Parietal lobe (tissue), 2 donors: ENCODE measurements around the gene HAGHL. TPM values are rescaled to one million over a fixed set of nuclear protein-coding genes. Genes with fewer than 3 reads are reported as not detected.

Source experiments
- small RNA-seq: library from RNA; depleted of rRNA; stranded (forward); fragments of <200 nt; gene quantifications from one replicate; pipeline ENCODE3, GENCODE V24; 2014; ENCODE audit warnings: low replicate concordance
- total RNA-seq: library from RNA; depleted of rRNA; stranded (reverse); fragments of >200 nt; gene quantifications from one replicate; pipeline ENCODE4 v1.2.3, GENCODE V29; 2014

The HAGHL gene, protein sequence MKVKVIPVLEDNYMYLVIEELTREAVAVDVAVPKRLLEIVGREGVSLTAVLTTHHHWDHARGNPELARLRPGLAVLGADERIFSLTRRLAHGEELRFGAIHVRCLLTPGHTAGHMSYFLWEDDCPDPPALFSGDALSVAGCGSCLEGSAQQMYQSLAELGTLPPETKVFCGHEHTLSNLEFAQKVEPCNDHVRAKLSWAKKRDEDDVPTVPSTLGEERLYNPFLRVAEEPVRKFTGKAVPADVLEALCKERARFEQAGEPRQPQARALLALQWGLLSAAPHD
- 10.6 TPM for total RNA-seq

GRCh38 chr16:726438-727290 lies at the start of gene HAGHL, which contains the start of gene CCDC78:
Gene HAGHL, plus strand, starts transcription at chr16:727106. Its CDS starts 404 bp downstream, at chr16:727510.
Gene CCDC78, minus strand, starts transcription at chr16:726443. Its CDS starts 76 bp downstream, at chr16:726367.

GRCh38 chr16:679814-680624 lies 46.9 kb upstream of the HAGHL start, which contains the start of gene STUB1:
Gene STUB1, plus strand, starts transcription at chr16:680410. Its CDS starts 116 bp downstream, at chr16:680526.

DNA sequence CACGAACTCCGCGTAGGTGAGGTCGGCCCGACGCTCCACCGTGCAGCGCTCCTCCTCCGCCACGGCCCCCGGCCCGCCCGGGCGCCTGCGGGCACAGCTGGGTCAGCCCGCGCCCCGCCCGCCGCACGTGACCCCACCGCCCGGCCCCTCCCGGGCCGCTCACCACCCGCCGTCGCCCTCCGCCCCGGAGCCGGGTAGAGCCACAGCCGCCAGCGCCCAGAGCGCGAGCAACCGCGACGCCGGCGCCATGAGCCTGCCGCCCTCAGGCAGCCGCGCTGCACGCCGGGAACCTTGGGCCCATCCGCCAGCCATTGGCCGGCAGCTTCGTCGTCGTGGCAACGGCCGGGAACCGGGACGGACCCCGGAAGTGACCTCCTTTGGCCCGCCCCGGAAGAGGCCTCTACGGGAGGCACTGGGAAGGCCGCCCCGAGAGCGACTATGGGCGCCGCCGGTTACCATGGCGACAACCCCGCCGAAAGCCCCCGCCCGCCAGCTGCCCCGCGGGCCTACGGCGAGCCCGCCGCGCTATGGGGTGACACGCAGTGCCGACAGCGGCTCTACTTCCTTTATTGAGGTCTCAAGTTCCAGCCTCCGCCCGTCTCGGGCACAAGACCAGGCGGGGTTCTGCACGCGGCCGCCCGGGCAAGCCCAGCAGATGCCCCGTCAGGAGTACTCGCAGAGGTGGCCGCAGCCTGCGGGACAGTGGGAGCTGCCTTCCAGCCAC lies 42.7 kb upstream of the HAGHL start, which contains the start of gene JMJD8:
JMJD8 (minus strand) TSS at position 264 of the 724 bp plus-strand sequence; CDS start at position 249, 15 bp downstream.

DNA sequence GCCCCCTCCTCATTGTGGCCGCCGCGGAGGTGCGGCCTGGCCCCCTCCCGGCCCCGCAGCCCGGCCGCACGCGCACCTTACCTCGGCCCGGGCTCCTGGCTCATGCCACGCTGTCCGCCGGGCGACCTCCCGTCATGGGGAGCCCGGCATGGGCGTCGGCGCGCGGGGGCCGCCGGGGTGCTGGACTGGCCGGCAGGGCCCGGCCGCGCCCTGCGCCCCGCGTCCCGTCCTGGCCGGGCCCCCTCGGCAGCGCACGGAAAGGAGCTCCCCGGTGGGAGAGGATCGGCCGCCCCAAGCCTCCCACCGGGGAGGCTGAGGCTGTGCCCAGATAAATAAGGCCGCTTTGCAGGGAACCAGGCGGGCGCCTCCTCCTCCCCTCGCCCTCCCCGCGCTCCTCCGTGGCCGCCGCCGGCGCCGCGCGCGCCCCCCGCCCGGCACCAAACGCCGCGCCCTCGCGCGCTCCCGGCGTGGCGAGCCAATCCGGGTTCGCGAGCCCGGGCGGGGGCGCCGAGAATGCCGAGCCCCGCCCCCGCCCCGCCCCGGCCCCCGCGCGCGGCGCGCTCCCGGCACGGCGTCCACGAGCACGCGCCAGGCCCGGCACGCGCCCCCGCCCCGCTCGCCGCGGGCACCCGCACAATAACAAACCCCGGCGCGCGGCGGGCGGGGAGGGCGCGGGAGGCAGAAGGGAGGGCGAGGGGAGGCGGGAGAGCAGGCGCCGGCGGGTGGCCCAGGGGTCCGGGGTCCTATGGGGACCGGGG lies 21.3 kb upstream of the HAGHL start, which contains the start of gene FBXL16:
FBXL16 (minus strand) TSS at position 371 of the 758 bp plus-strand sequence. CDS start 8,396 bp downstream, outside the sequence.

DNA sequence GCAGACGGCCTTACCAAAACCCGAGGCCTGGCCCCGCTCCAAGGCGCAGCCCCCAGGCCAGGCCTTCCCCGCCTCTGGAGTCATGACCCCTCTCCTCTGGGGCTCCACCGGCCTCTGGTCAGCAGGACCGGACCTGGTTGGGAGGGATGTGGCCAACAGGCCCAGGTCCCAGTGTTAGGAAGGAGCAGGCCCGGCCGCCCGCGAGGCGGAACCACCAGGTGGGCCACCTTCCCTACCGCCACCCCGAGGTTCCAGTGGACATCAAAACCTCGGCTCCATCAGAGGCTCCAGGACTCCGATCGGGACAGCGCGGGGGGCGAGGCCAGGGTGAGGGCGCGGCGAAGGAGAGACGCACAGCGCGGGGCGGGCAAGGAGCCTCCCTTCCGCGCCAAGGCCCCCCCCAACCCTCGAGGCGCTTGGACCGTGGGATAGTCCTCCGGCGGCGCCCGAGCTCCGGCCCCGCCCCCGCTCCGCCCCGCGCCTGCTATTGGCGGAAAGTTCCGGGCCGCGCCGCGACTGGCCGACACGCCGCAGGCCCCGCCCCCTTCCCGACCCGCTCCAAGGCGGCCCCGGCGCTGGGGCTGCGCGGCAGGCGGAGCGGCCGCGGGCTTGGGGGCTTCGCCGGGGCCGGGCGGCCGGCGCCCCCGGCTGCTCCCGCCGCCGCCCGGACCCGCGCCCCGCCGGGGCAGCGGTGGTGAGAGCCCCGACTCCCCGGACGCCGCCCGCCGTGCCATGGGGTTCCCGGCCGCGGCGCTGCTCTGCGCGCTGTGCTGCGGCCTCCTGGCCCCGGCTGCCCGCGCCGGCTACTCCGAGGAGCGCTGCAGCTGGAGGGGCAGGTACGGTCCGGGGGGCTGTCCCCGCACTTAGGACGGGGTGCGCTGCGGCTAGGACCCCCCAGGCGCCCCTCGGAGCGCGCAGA lies 12.1 kb upstream of the HAGHL start, which contains the start of gene METRN:
METRN (plus strand) TSS at position 561 of the 919 bp plus-strand sequence; CDS start at position 733, 172 bp downstream.

GRCh38 chr16:720990-721764 lies 5.7 kb upstream of the HAGHL start, which contains the start of gene ANTKMT:
Gene ANTKMT, plus strand, starts transcription at chr16:721146. Its CDS starts 129 bp downstream, at chr16:721275.

DNA sequence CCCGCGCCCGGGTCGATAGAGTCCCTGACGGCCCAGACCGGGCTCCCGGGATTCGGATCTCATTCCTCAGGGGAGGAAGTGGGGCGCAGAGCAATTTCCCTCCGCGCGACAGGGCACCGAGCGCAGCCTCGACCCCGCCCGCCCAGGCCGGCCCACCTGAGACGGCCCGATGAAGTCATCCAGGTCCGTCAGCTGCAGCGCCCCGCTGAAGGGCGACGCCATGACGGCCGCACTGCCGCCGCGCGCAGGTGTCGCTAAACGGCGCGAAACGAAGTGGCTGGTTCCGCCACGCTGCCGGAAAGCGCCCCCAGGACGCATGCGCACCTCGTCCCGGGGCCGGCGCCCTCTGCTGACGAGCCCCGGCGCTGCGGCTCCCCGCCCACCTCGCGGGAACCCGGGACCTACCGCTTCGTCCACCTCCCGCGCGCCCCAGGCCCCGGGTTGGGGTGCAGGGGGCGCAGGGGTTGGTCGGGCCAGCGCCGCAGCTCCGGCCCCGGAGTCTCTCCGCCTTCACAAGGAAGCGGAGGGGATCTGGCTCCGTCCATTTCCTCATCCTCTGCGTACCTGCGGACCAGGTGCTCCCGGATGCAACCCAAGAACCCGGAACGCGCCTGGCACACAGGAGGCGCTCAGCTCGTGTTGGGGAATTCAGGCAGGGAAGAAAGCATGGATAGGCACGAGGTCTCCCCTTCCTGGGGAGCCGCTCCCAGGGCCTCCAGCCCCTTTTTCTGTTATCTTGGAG lies 14.0 kb downstream of the HAGHL start, which contains the start of gene CIAO3:
CIAO3 (minus strand) TSS at position 234 of the 742 bp plus-strand sequence; CDS start at position 222, 12 bp downstream.

DNA sequence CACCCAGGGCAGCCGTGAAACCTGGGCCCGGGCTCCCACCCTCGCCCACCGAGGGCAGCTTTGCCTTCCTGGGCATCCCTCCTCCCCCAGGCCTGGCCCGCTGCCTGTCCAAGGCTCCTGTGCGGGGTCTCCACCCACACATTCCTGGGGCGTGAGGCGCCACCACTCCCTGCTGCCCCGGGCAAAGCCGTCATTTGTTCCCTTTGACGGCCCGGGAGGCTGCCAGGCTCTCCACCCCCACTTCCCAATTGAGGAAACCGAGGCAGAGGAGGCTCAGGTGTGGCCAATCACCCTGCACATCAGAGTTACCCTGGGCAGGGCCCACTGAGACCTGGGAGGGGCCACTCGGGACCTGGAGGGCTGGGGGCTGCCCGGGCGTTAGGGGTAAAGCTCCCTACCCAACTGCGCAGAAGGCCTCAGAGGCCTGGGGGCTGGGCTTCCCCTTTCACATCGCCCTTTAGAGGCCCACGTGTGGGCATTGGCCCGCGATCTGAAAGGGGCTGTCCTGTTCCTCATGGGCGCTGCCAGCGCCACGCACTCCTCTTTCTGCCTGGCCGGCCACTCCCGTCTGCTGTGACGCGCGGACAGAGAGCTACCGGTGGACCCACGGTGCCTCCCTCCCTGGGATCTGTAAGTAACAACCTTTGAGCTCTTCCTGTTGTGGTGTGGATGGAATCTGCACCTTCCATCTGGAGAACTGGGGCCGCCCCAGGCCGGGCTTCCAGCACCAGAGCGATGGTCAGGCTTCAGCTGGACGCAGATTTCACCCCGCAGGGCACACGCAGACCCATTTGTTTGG lies 33.8 kb downstream of the HAGHL start, which contains the start of gene MSLN:
MSLN (plus strand) TSS at position 190 of the 799 bp plus-strand sequence. CDS start 1,947 bp downstream, outside the sequence.

Small RNAs within 50 kb of the gene (small RNA-seq; reads per million reads assigned to genes)
- not detected for gene MIR662

Other genes starting within 250 kb of the HAGHL start
- 20.7 TPM for gene CAPN15, start 199.4 kb upstream of the HAGHL start, total RNA-seq
- gene PRR35, start 166.7 kb upstream of the HAGHL start, total RNA-seq: not detected
- 0.31 TPM for gene NHLRC4, start 160.1 kb upstream of the HAGHL start, total RNA-seq
- 42.3 TPM for gene PIGQ, start 157.1 kb upstream of the HAGHL start, total RNA-seq
- 27.5 TPM for gene RAB40C, start 137.0 kb upstream of the HAGHL start, total RNA-seq
- gene WFIKKN1, start 96.1 kb upstream of the HAGHL start, total RNA-seq: 1.3 TPM
- gene METTL26, start 90.8 kb upstream of the HAGHL start, total RNA-seq: 36.6 TPM
- gene MCRIP2, start 85.3 kb upstream of the HAGHL start, total RNA-seq: 8.1 TPM
- 26.9 TPM for gene WDR90, start 77.7 kb upstream of the HAGHL start, total RNA-seq
- 55.1 TPM for gene RHOT2, start 59.0 kb upstream of the HAGHL start, total RNA-seq
- 1.6 TPM for gene RHBDL1, start 51.4 kb upstream of the HAGHL start, total RNA-seq
- gene STUB1, start 46.7 kb upstream of the HAGHL start, total RNA-seq: 60.1 TPM
- 23.2 TPM for gene JMJD8, start 42.8 kb upstream of the HAGHL start, total RNA-seq
- 6.6 TPM for gene WDR24, start 36.7 kb upstream of the HAGHL start, total RNA-seq
- gene FBXL16, start 21.3 kb upstream of the HAGHL start, total RNA-seq: 10.6 TPM
- gene METRN, start 12.0 kb upstream of the HAGHL start, total RNA-seq: 17.5 TPM
- gene ANTKMT, start 6.0 kb upstream of the HAGHL start, total RNA-seq: 21.0 TPM
- 7.5 TPM for gene CCDC78, start 663 bp upstream of the HAGHL start, total RNA-seq
- 84.2 TPM for gene CIAO3, start 13.9 kb downstream of the HAGHL start, total RNA-seq
- not detected for gene MSLN, start 33.6 kb downstream of the HAGHL start, total RNA-seq
- gene RPUSD1, start 61.3 kb downstream of the HAGHL start, total RNA-seq: 15.3 TPM
- 21.0 TPM for gene CHTF18, start 61.5 kb downstream of the HAGHL start, total RNA-seq
- gene GNG13, start 73.6 kb downstream of the HAGHL start, total RNA-seq: not detected
- 17.2 TPM for gene LMF1, start 243.9 kb downstream of the HAGHL start, total RNA-seq